Ovary (tissue), 3 donors: ENCODE measurements around the gene IFNG.

Source experiments
- CTCF ChIP-seq, 3 donors: fragments of 450-650 bp in 2 of 3; fragments of 200-600 bp in 1 of 3; IDR thresholded peaks; one replicate each; pipeline versions ENCODE4 v1.5.1 to v1.8.0; 2016 to 2022; ENCODE audit warnings: antibody characterized with exemption in 3 of 3, mild to moderate bottlenecking in 1 of 3
- POLR2A ChIP-seq: fragments of 450-650 bp; IDR thresholded peaks from one replicate; pipeline ENCODE4 v1.6.1; 2017; ENCODE audit warnings: antibody characterized with exemption, mild to moderate bottlenecking, moderate library complexity
- donor health status: DM: no; HTN: no; CAD: no.

- no peak for TF ChIP-seq CTCF (IDR thresholded peaks at IDR 0.05)
- no peak for TF ChIP-seq POLR2A
Observed at GRCh38 chr12:68178184-68178583, 18.6 kb upstream of the IFNG start.
